H9 (cell line): Measurements from ENCODE around the gene ASTN2. TPM values are rescaled to one million over a fixed set of nuclear protein-coding genes. Genes with fewer than 3 reads are reported as not detected.

ENCODE experiments used
- DNase-seq: peaks from one replicate; pipeline ENCODE4 v3.0.0-alpha.2; 2017
- H2AFZ ChIP-seq: one replicate; pipeline ENCODE4 v1.6.1; 2013; ENCODE audit warnings: mild to moderate bottlenecking, low read length, control low read depth, moderate library complexity
- H2AK5ac ChIP-seq: 2 replicates; pipeline ENCODE4 v1.6.1; 2013; ENCODE audit warnings: low read length, control low read depth, mixed read lengths; ENCODE audit not compliant: insufficient read length
- H2BK120ac ChIP-seq: one replicate; pipeline ENCODE4 v1.6.1; 2013; ENCODE audit warnings: low read depth, mild to moderate bottlenecking, low read length, control low read depth, inconsistent platforms; ENCODE audit not compliant: poor library complexity, severe bottlenecking
- H2BK12ac ChIP-seq: 2 replicates; pipeline ENCODE4 v1.6.1; 2013; ENCODE audit warnings: low read length, control low read depth, mixed read lengths, low read depth; ENCODE audit not compliant: insufficient read length
- H2BK15ac ChIP-seq: 2 replicates; pipeline ENCODE4 v1.6.1; 2013; ENCODE audit warnings: low read depth, low read length, control low read depth
- H2BK20ac ChIP-seq: one replicate; pipeline ENCODE4 v1.6.1; 2013; ENCODE audit warnings: low read depth, mild to moderate bottlenecking, low read length, control low read depth, inconsistent platforms; ENCODE audit not compliant: poor library complexity, severe bottlenecking
- H2BK5ac ChIP-seq: 2 replicates; pipeline ENCODE4 v1.6.1; 2013; ENCODE audit warnings: low read length, control low read depth, mixed read lengths; ENCODE audit not compliant: insufficient read length
- H3K14ac ChIP-seq: 2 replicates; pipeline ENCODE4 v1.6.1; 2013; ENCODE audit warnings: low read length, control low read depth; ENCODE audit not compliant: insufficient read depth
- H3K18ac ChIP-seq: 2 replicates; pipeline ENCODE4 v1.6.1; 2013; ENCODE audit warnings: low read depth, mild to moderate bottlenecking, mixed read lengths, low read length, control low read depth; ENCODE audit not compliant: insufficient read length
- H3K23ac ChIP-seq: 2 replicates; pipeline ENCODE4 v1.6.1; 2013; ENCODE audit warnings: low read length, control low read depth, mixed read lengths, low read depth; ENCODE audit not compliant: insufficient read length
- H3K23me2 ChIP-seq: 2 replicates; pipeline ENCODE4 v1.6.1; 2013; ENCODE audit warnings: low read depth, mild to moderate bottlenecking, mixed read lengths, low read length, control low read depth; ENCODE audit not compliant: insufficient read length, poor library complexity, severe bottlenecking
- H3K27ac ChIP-seq: 2 replicates; pipeline ENCODE4 v1.5.1; 2013; ENCODE audit warnings: low read length, control low read depth, mixed read lengths, low read depth; ENCODE audit not compliant: insufficient read length
- H3K27me3 ChIP-seq: 2 replicates; pipeline ENCODE4 v1.6.1; 2013; ENCODE audit warnings: low read length, control low read depth, inconsistent platforms; ENCODE audit not compliant: insufficient read depth
- H3K4ac ChIP-seq: 2 replicates; pipeline ENCODE4 v1.6.1; 2013; ENCODE audit warnings: low read depth, mild to moderate bottlenecking, control low read depth, inconsistent platforms, low read length, moderate library complexity
- H3K4me1 ChIP-seq: 2 replicates; pipeline ENCODE4 v1.6.1; 2013; ENCODE audit warnings: low read length, control low read depth, inconsistent platforms; ENCODE audit not compliant: insufficient read depth
- H3K4me2 ChIP-seq: 2 replicates; pipeline ENCODE4 v1.6.1; 2013; ENCODE audit warnings: low read length, control low read depth, mixed read lengths; ENCODE audit not compliant: insufficient read length, insufficient read depth
- H3K56ac ChIP-seq: 2 replicates; pipeline ENCODE4 v1.6.1; 2013; ENCODE audit warnings: low read depth, mild to moderate bottlenecking, mixed read lengths, low read length, control low read depth; ENCODE audit not compliant: insufficient read length
- H3K79me1 ChIP-seq: 2 replicates; pipeline ENCODE4 v1.6.1; 2013; ENCODE audit warnings: low read depth, mild to moderate bottlenecking, moderate library complexity, low read length, control low read depth, inconsistent platforms; ENCODE audit not compliant: insufficient read depth, poor library complexity, severe bottlenecking
- H3K79me2 ChIP-seq: 2 replicates; pipeline ENCODE4 v1.6.1; 2013; ENCODE audit warnings: low read length, control low read depth, inconsistent platforms; ENCODE audit not compliant: insufficient read depth
- H3K9ac ChIP-seq: 2 replicates; pipeline ENCODE4 v1.6.1; 2013; ENCODE audit warnings: low read length, control low read depth, mixed read lengths; ENCODE audit not compliant: insufficient read length; ENCODE audit errors: extremely low read depth
- H3K9me3 ChIP-seq: one replicate; pipeline ENCODE4 v1.6.1; 2013; ENCODE audit warnings: low read depth, low read length, inconsistent platforms; ENCODE audit not compliant: control insufficient read depth
- H3T11ph ChIP-seq: one replicate; pipeline ENCODE4 v1.6.1; 2013; ENCODE audit warnings: mild to moderate bottlenecking, low read length, control low read depth, inconsistent platforms
- H4K20me1 ChIP-seq: one replicate; pipeline ENCODE4 v1.6.1; 2013; ENCODE audit not compliant: control insufficient read depth, insufficient read length, insufficient read depth
- H4K5ac ChIP-seq: 2 replicates; pipeline ENCODE4 v1.6.1; 2013; ENCODE audit warnings: low read depth, mild to moderate bottlenecking, mixed read lengths, low read length, control low read depth; ENCODE audit not compliant: insufficient read length
- H4K8ac ChIP-seq: replicated peaks from 2 replicates; pipeline ENCODE4 v1.6.1; 2013; ENCODE audit warnings: low read length, control low read depth, mixed read lengths, low read depth; ENCODE audit not compliant: insufficient read length
- H4K91ac ChIP-seq: 2 replicates; pipeline ENCODE4 v1.6.1; 2013; ENCODE audit warnings: low read depth, mild to moderate bottlenecking, moderate library complexity, mixed read lengths, low read length, control low read depth; ENCODE audit not compliant: insufficient read length
- H3K27ac Mint-ChIP-seq, 3 experiments: 2 replicates in 2 of 3; 3 replicates in 1 of 3; pipeline ENCODE4 v1.8.0; 2020 to 2021; ENCODE audit warnings: mixed read lengths in 3 of 3, mild to moderate bottlenecking in 1 of 3, moderate library complexity in 1 of 3
- H3K27me3 Mint-ChIP-seq: 2 replicates; pipeline ENCODE4 v1.8.0; 2021; ENCODE audit warnings: low read depth, mild to moderate bottlenecking, moderate library complexity, mixed read lengths
- H3K36me3 Mint-ChIP-seq, 3 experiments: 2 replicates in 2 of 3; 3 replicates in 1 of 3; pipeline ENCODE4 v1.8.0; 2020 to 2021; ENCODE audit warnings: low read depth in 3 of 3, mixed read lengths in 3 of 3; ENCODE audit not compliant: insufficient read depth in 1 of 3
- H3K4me1 Mint-ChIP-seq, 2 experiments: 2 replicates each; pipeline ENCODE4 v1.8.0; 2020; ENCODE audit warnings: mixed read lengths in 2 of 2
- H3K4me3 Mint-ChIP-seq, 2 experiments: 2 replicates in 1 of 2; 3 replicates in 1 of 2; pipeline ENCODE4 v1.8.0; 2020 to 2021; ENCODE audit warnings: mild to moderate bottlenecking in 2 of 2, mixed read lengths in 2 of 2, moderate library complexity in 1 of 2
- H3K9me3 Mint-ChIP-seq, 2 experiments: 2 replicates in 1 of 2; 3 replicates in 1 of 2; pipeline ENCODE4 v1.8.0; 2020; ENCODE audit warnings: mild to moderate bottlenecking in 2 of 2, mixed read lengths in 2 of 2, moderate library complexity in 1 of 2
- total RNA-seq: library from RNA; stranded (reverse); gene quantifications from 2 replicates; pipeline ENCODE4 v1.2.1, GENCODE V29; 2021
- TF ChIP-seq, protein P1 (sequence below): fragments of 200-600 bp; sonication (generic); conservative IDR thresholded peaks from 3 replicates; pipeline ENCODE4 v1.8.0; 2021; ENCODE audit warnings: antibody characterized with exemption, mild to moderate bottlenecking

Gene ASTN2
- total RNA-seq, 1 experiment from 2014 or later: 9.7 TPM

- peaks cover 5 to 9% (median 9%) of the 10 kb centered on the region in 3 experiments; a peak in 6 of 7 replicates for H3K36me3 Mint-ChIP-seq
- no peaks in the 10 kb centered on the region for H3K27me3 ChIP-seq
- H3T11ph ChIP-seq: no peak overlapping the region
- no peak overlapping the region for H4K5ac ChIP-seq
- H2AK5ac ChIP-seq: no peak overlapping the region
- H3K27ac Mint-ChIP-seq: no peak overlapping the region
- no peak overlapping the region for H3K27ac ChIP-seq
- H3K56ac ChIP-seq: no peak overlapping the region
- no peak overlapping the region for H3K18ac ChIP-seq
- H2BK120ac ChIP-seq: no peak overlapping the region
- no peak overlapping the region for H2BK20ac ChIP-seq
- no peak overlapping the region for H2BK12ac ChIP-seq
- H3K27me3 Mint-ChIP-seq: peaks cover 2% of the 10 kb centered on the region; the same call in 1 of the 2 replicates
- no peak overlapping the region for H3K4ac ChIP-seq
- peaks cover 22 to 25% of the 10 kb centered on the region in 2 experiments for H3K4me1 Mint-ChIP-seq
- no peak overlapping the region for H3K23ac ChIP-seq
- no peaks in the 10 kb centered on the region for H3K79me2 ChIP-seq
- H4K8ac ChIP-seq: no peak overlapping the region
- H4K20me1 ChIP-seq: peaks cover 2% of the 10 kb centered on the region
- no peaks in the 10 kb centered on the region for H3K9me3 ChIP-seq
- H2BK5ac ChIP-seq: no peak overlapping the region
- no peak overlapping the region for H3K14ac ChIP-seq
- TF ChIP-seq, protein P1, sequence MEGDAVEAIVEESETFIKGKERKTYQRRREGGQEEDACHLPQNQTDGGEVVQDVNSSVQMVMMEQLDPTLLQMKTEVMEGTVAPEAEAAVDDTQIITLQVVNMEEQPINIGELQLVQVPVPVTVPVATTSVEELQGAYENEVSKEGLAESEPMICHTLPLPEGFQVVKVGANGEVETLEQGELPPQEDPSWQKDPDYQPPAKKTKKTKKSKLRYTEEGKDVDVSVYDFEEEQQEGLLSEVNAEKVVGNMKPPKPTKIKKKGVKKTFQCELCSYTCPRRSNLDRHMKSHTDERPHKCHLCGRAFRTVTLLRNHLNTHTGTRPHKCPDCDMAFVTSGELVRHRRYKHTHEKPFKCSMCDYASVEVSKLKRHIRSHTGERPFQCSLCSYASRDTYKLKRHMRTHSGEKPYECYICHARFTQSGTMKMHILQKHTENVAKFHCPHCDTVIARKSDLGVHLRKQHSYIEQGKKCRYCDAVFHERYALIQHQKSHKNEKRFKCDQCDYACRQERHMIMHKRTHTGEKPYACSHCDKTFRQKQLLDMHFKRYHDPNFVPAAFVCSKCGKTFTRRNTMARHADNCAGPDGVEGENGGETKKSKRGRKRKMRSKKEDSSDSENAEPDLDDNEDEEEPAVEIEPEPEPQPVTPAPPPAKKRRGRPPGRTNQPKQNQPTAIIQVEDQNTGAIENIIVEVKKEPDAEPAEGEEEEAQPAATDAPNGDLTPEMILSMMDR: no peak
- no peak for DNase-seq
- peaks cover 10 to 13% of the 10 kb centered on the region in 2 experiments for H3K9me3 Mint-ChIP-seq
- no peak overlapping the region for H3K4me2 ChIP-seq
- no peak overlapping the region for H3K4me3 Mint-ChIP-seq
- H2BK15ac ChIP-seq: no peak overlapping the region
- H3K79me1 ChIP-seq: no peaks in the 10 kb centered on the region
- H4K91ac ChIP-seq: no peak overlapping the region
- H3K4me1 ChIP-seq: peaks cover 4% of the 10 kb centered on the region; the same call in 1 of the 2 replicates
- no peaks in the 10 kb centered on the region for H3K23me2 ChIP-seq
- no peak overlapping the region for H2AFZ ChIP-seq
- no peak overlapping the region for H3K9ac ChIP-seq
These were observed 570.2 kb downstream of the ASTN2 start for GRCh38 chr9:116844621-116845020.
